DND-41 (cell line): ENCODE results near the gene GRM4.

Source experiments
- EZH2 ChIP-seq: IDR thresholded peaks from 3 replicates; pipeline ENCODE4 v1.6.1; 2012; ENCODE audit warnings: borderline replicate concordance, low read depth, mild to moderate bottlenecking, moderate library complexity, low read length, inconsistent platforms; ENCODE audit not compliant: severe bottlenecking
- TF ChIP-seq, protein P1 (sequence below): IDR thresholded peaks from 2 replicates; pipeline ENCODE4 v1.5.1; 2012; ENCODE audit warnings: borderline replicate concordance, low read length, moderate library complexity, mild to moderate bottlenecking; ENCODE audit not compliant: poor library complexity, severe bottlenecking; ENCODE audit errors: extremely low read depth

DNA sequence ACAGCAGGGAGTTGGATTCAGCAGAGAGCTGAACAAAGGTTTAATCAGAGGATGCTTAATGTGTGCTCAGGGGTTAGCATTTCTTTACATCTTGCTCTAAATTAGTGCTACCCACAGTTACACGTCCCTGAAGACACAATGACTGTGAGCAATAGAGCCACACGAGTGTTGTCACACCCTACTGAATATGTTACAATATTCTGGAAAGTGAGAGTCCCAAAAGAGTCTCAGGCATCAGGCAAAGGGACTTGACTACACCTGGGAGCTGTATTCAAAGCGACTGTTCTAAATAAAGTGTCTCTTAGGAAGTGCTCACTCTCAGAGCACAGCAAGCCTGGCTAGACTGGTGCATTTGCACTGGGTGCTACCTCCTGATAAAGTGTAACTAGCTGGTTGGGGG is 108.7 kb downstream of the GRM4 start:
- TF ChIP-seq, protein P1, sequence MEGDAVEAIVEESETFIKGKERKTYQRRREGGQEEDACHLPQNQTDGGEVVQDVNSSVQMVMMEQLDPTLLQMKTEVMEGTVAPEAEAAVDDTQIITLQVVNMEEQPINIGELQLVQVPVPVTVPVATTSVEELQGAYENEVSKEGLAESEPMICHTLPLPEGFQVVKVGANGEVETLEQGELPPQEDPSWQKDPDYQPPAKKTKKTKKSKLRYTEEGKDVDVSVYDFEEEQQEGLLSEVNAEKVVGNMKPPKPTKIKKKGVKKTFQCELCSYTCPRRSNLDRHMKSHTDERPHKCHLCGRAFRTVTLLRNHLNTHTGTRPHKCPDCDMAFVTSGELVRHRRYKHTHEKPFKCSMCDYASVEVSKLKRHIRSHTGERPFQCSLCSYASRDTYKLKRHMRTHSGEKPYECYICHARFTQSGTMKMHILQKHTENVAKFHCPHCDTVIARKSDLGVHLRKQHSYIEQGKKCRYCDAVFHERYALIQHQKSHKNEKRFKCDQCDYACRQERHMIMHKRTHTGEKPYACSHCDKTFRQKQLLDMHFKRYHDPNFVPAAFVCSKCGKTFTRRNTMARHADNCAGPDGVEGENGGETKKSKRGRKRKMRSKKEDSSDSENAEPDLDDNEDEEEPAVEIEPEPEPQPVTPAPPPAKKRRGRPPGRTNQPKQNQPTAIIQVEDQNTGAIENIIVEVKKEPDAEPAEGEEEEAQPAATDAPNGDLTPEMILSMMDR = no peak
- TF ChIP-seq EZH2 = no peak
